WTC11 (cell line): ENCODE measurements around the gene CRTC2. TPM values are rescaled to one million over a fixed set of nuclear protein-coding genes. Genes with fewer than 3 reads are reported as not detected.
A peak's percentile ranks its signal among the peaks of the same experiment; 100 is the strongest.

Experiments used
- ATAC-seq: fragments of 200-7000 bp; cut with Tn5 transposase; 2 replicates; pipeline ENCODE4 v1.10.0; 2021; ENCODE audit warnings: mild to moderate bottlenecking, moderate library complexity
- CTCF ChIA-PET: fragments of 300-600 bp; sonication (Branson Sonifier 250); formaldehyde crosslinking; loops from one replicate; lab custom pipeline; 2021; ENCODE audit warnings: antibody characterized with exemption; lab: Charles Lee
- POLR2A ChIA-PET: fragments of 350-600 bp; sonication (Branson Sonifier 250); formaldehyde crosslinking; loops from one replicate; lab custom pipeline; 2021; ENCODE audit warnings: antibody characterized with exemption; lab: Charles Lee
- DNase-seq: peaks from one replicate; pipeline ENCODE4 v3.0.0; 2021; ENCODE audit warnings: low spot score
- H3K27ac Mint-ChIP-seq: 2 replicates; pipeline ENCODE4 v1.8.0; 2021; ENCODE audit warnings: mixed read lengths
- H3K27me3 Mint-ChIP-seq: 2 replicates; pipeline ENCODE4 v1.8.0; 2021; ENCODE audit warnings: low read depth, mild to moderate bottlenecking, moderate library complexity, mixed read lengths
- H3K36me3 Mint-ChIP-seq: 2 replicates; pipeline ENCODE4 v1.8.0; 2021; ENCODE audit warnings: mixed read lengths
- H3K4me1 Mint-ChIP-seq: 2 replicates; pipeline ENCODE4 v1.8.0; 2022; ENCODE audit warnings: mixed read lengths
- H3K4me3 Mint-ChIP-seq: 2 replicates; pipeline ENCODE4 v1.8.0; 2021; ENCODE audit warnings: mild to moderate bottlenecking, moderate library complexity, mixed read lengths
- H3K9me3 Mint-ChIP-seq: 2 replicates; pipeline ENCODE4 v1.8.0; 2021; ENCODE audit warnings: mixed read lengths
- CBFB ChIP-seq: sonication (generic); formaldehyde crosslinking; IDR thresholded peaks from 2 replicates; pipeline ENCODE4 v1.8.1; 2022; ENCODE audit warnings: mild to moderate bottlenecking, low read depth, missing genetic modification reagents
- EMX1 ChIP-seq: fragments of 250-450 bp; sonication (Bioruptor Pico); IDR thresholded peaks from 2 replicates; pipeline ENCODE4 v1.8.0; 2021; ENCODE audit warnings: mild to moderate bottlenecking
- FOXP1 ChIP-seq: sonication (generic); formaldehyde crosslinking; IDR thresholded peaks from 2 replicates; pipeline ENCODE4 v1.8.0; 2022; ENCODE audit warnings: missing genetic modification reagents, mild to moderate bottlenecking, moderate library complexity, borderline replicate concordance
- IRF2 ChIP-seq: sonication (generic); formaldehyde crosslinking; IDR thresholded peaks from 2 replicates; pipeline ENCODE4 v1.8.0; 2022; ENCODE audit warnings: low read depth, missing genetic modification reagents, borderline replicate concordance
- KAT7 ChIP-seq: sonication (generic); formaldehyde crosslinking; IDR thresholded peaks from 2 replicates; pipeline ENCODE4 v1.8.1; 2023; ENCODE audit warnings: missing genetic modification reagents, mild to moderate bottlenecking, borderline replicate concordance
- MXD4 ChIP-seq: fragments of 250-450 bp; sonication (Bioruptor Pico); IDR thresholded peaks from 2 replicates; pipeline ENCODE4 v1.8.0; 2021; ENCODE audit warnings: mild to moderate bottlenecking, moderate library complexity, borderline replicate concordance
- NFATC4 ChIP-seq: fragments of 250-450 bp; sonication (Bioruptor Pico); IDR thresholded peaks from 2 replicates; pipeline ENCODE4 v1.9.0; 2021; ENCODE audit warnings: mild to moderate bottlenecking
- NFYB ChIP-seq: sonication (generic); formaldehyde crosslinking; conservative IDR thresholded peaks from 2 replicates; pipeline ENCODE4 v1.8.0; 2022; ENCODE audit warnings: low read depth, missing genetic modification reagents
- SP1 ChIP-seq: sonication (generic); formaldehyde crosslinking; conservative IDR thresholded peaks from 2 replicates; pipeline ENCODE4 v1.8.1; 2022; ENCODE audit warnings: missing genetic modification reagents
- TCF7 ChIP-seq: sonication (generic); formaldehyde crosslinking; IDR thresholded peaks from 2 replicates; pipeline ENCODE4 v1.8.0; 2022; ENCODE audit warnings: mild to moderate bottlenecking, low read depth, missing genetic modification reagents, moderate library complexity
- TEAD1 ChIP-seq: sonication (generic); formaldehyde crosslinking; IDR thresholded peaks from 2 replicates; pipeline ENCODE4 v1.8.0; 2022; ENCODE audit warnings: mild to moderate bottlenecking, missing genetic modification reagents
- ZNF263 ChIP-seq: sonication (generic); formaldehyde crosslinking; IDR thresholded peaks from 2 replicates; pipeline ENCODE4 v1.8.1; 2022; ENCODE audit warnings: low read depth, mild to moderate bottlenecking, moderate library complexity, missing genetic modification reagents
- total RNA-seq: library from RNA; stranded (reverse); gene quantifications from 3 replicates; pipeline ENCODE4 v1.2.3, GENCODE V29; 2021
- TF ChIP-seq, protein P1 (sequence below): sonication (generic); formaldehyde crosslinking; IDR thresholded peaks from 2 replicates; pipeline ENCODE4 v1.8.0; 2023; ENCODE audit warnings: mild to moderate bottlenecking, missing genetic modification reagents
- TF ChIP-seq, protein P2 (sequence below): fragments of 250-450 bp; sonication (Bioruptor Pico); IDR thresholded peaks from 2 replicates; pipeline ENCODE4 v1.9.0; 2021; ENCODE audit warnings: mild to moderate bottlenecking
- TF ChIP-seq, protein P3 (sequence below): sonication (generic); formaldehyde crosslinking; IDR thresholded peaks from 2 replicates; pipeline ENCODE4 v1.8.0; 2022; ENCODE audit warnings: mild to moderate bottlenecking, missing genetic modification reagents
- TF ChIP-seq, protein P4 (sequence below): fragments of 250-450 bp; sonication (Bioruptor Pico); IDR thresholded peaks from 2 replicates; pipeline ENCODE4 v1.9.0; 2021; ENCODE audit warnings: moderate library complexity, mild to moderate bottlenecking, inconsistent platforms, borderline replicate concordance
- TF ChIP-seq, protein P5 (sequence below): fragments of 250-450 bp; sonication (Bioruptor Pico); IDR thresholded peaks from 2 replicates; pipeline ENCODE4 v1.8.0; 2021; ENCODE audit warnings: mild to moderate bottlenecking

The CRTC2 gene
- total RNA-seq, 1 experiment from 2014 or later, result 43.7 TPM

DNA sequence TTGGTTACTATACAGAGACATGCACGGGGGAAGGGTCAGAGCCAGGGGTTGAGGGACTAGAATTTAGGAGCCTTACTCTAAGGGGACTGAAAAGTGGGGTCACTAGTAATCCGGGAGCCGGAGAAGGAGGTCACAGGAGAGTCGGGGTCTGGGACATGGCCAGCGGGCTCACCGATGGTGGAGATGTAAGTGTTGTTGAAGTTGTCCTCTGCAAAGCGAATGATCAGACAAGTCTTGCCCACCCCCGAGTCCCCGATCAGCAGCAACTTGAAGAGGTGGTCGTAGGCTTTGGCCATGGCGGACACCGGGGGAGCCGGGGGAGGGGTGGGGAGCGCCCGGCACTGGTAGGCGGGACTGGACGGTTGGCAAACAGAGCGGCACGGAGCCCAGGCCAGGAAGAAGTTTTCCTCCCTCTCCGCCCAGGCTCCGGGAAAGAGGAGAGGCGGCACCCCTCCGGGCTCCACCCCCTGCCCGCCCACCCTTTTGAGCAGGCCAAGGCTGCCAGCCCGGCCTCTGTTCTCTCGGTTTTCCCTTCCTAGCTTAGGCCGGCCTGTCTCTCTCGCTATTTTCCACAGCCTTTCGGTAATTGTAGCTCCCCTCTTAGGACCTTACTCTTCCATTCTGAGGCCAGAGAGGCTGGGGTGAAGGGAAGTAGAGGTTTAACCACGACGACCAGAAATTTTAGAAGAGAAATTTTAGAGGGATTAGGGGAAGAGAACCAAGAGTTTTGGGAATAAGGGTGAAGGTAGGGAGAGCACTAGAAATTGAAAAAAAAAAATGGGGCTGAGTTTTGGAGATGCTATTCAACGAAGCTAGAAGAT lies 27.7 kb upstream of the CRTC2 start, which contains the start of gene RAB13:
Gene RAB13 (minus strand): TSS at position 399 of the 821 bp plus-strand sequence. CDS start 103 bp downstream, at position 296.
- DNase-seq, result peak; percentile 82
- peak within 1 kb of the TSS; percentile 97 for H3K4me3 Mint-ChIP-seq
- ATAC-seq, result peak; percentile 83
- no peaks in the 10 kb centered on the region for H3K27me3 Mint-ChIP-seq
- TF ChIP-seq, protein P1, sequence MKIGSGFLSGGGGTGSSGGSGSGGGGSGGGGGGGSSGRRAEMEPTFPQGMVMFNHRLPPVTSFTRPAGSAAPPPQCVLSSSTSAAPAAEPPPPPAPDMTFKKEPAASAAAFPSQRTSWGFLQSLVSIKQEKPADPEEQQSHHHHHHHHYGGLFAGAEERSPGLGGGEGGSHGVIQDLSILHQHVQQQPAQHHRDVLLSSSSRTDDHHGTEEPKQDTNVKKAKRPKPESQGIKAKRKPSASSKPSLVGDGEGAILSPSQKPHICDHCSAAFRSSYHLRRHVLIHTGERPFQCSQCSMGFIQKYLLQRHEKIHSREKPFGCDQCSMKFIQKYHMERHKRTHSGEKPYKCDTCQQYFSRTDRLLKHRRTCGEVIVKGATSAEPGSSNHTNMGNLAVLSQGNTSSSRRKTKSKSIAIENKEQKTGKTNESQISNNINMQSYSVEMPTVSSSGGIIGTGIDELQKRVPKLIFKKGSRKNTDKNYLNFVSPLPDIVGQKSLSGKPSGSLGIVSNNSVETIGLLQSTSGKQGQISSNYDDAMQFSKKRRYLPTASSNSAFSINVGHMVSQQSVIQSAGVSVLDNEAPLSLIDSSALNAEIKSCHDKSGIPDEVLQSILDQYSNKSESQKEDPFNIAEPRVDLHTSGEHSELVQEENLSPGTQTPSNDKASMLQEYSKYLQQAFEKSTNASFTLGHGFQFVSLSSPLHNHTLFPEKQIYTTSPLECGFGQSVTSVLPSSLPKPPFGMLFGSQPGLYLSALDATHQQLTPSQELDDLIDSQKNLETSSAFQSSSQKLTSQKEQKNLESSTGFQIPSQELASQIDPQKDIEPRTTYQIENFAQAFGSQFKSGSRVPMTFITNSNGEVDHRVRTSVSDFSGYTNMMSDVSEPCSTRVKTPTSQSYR (CRISPR knock-in tag), result no peak
- TF ChIP-seq SP1 (CRISPR knock-in tag) (0 out of 2 replicates have a peak, but pooled peaks have one; percentile 24), TEAD1 (0 out of 2 replicates have a peak, but pooled peaks have one; percentile 11)
- H3K36me3 Mint-ChIP-seq, result peaks cover 33% of the 10 kb centered on the region
- H3K4me1 Mint-ChIP-seq, result peaks cover 24% of the 10 kb centered on the region
- POLR2A ChIA-PET, result interaction anchor here (0.6 to 2.9 kb wide), 6 partner anchors 9 to 194 kb away, joined by 3 to 31 read pairs (median 5); partner anchors contain the start of genes CREB3L4, DENND4B, JTB and SLC39A1
- H3K9me3 Mint-ChIP-seq, result no peaks in the 10 kb centered on the region
- CTCF ChIA-PET, result interaction anchor here (0.6 to 3.7 kb wide), 24 partner anchors 9 to 631 kb away, joined by 3 to 51 read pairs (median 6); partner anchors contain the start of genes CREB3L4, CRTC2, DENND4B and GATAD2B
- peak within 1 kb of the TSS; percentile 95 for H3K27ac Mint-ChIP-seq

DNA sequence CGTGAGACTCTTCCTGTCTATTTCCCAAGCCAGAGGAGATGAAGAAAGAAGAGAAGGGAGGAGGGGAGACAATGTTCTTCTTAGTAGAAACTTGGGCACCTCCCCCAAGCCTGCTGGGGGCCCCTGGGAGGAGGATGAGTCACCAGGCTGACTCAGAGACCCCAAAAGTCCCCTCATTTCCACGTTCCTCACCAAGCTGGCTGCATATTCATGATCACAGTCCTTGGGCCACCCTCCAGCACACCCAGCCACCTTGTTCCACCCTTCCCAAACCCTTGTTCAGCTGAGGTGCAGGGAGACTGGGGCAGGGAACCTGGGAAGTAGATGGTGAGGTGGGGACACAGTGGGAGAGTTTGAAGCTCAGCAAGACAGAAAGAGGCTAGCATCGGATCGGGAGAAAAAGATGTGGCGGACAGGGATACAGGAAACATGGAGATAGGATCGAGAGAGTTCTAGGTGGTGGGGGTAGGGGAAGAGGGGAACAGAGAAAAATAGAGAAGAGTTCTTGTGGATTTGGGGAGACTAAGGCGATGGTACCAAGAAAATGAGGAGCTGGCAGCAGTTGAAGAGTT lies 27.0 kb upstream of the CRTC2 start:
- Mint-ChIP-seq H3K4me3 (peak overlapping the region; percentile 97), H3K4me1 (peaks cover 22% of the 10 kb centered on the region), H3K27ac (peak overlapping the region; percentile 94), H3K36me3 (peaks cover 26% of the 10 kb centered on the region), H3K9me3 (no peaks in the 10 kb centered on the region), H3K27me3 (no peaks in the 10 kb centered on the region)
- CTCF ChIA-PET, result interaction anchor here (0.9 to 3.7 kb wide), 12 partner anchors 8 to 630 kb away, joined by 3 to 51 read pairs (median 10); partner anchors contain the start of genes CREB3L4, DENND4B, GATAD2B and JTB
- peak; percentile 2; the same call in 1 of the 2 replicates for ATAC-seq
- DNase-seq, result no peak
- TF ChIP-seq NFYB (no peak), FOXP1 (CRISPR knock-in tag) (no peak), TEAD1 (no peak)
- POLR2A ChIA-PET, result interaction anchor here (1.1 to 2.9 kb wide), 5 partner anchors 8 to 39 kb away, joined by 4 to 31 read pairs (median 5); partner anchors contain the start of genes CREB3L4, DENND4B, JTB and SLC39A1

DNA sequence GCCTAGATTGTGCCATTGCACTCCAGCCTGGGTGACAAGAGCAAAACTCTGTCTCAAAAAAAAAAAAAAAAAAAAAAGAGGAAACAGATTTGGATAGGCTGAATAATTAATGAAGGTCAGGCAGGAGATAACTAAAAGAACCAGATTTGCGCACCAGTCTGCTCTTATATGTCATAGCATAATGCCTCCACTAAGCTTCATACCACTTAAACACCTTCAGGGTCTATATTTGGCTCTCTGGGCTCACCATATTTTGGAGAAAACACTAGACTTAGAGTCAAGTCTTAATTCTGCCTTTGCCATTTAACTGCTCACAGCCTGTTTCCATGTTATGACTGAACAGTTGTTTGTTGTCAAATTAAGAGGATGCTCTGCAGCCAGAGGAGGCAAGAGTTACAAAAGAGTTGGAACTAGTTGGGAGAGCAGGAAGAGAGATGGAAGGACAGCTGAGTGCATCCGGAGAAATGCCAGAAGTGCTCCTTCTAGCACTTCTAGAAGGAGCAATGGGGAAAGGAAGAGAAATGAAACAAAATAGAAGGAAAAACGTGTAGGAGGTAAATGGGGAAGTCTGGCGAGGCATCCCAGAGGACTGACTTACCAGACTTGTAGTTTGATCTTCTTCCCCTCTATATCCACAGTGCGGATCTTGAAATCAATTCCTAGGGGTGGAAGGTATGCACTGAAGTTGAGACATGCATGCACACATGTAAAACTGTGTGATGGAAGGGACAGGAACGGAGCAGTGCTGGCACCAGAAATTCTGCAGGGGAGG lies 25.9 kb upstream of the CRTC2 start:
- Mint-ChIP-seq H3K4me3 (peak overlapping the region; percentile 97), H3K36me3 (peaks cover 25% of the 10 kb centered on the region), H3K9me3 (no peaks in the 10 kb centered on the region), H3K4me1 (peaks cover 20% of the 10 kb centered on the region), H3K27me3 (no peaks in the 10 kb centered on the region), H3K27ac (peak overlapping the region; percentile 51)
- ATAC-seq (no peak), DNase-seq (no peak)
- ChIA-PET CTCF (interaction anchor here (0.7 to 2.0 kb wide), 3 partner anchors 17 to 304 kb away, joined by 5 to 28 read pairs (median 5); partner anchors contain the start of gene CREB3L4), POLR2A (interaction anchor here (1.0 kb wide), 1 partner anchor 21 kb away, joined by 9 read pairs; the partner anchor contains the start of gene SLC39A1)
- TF ChIP-seq, protein P2, sequence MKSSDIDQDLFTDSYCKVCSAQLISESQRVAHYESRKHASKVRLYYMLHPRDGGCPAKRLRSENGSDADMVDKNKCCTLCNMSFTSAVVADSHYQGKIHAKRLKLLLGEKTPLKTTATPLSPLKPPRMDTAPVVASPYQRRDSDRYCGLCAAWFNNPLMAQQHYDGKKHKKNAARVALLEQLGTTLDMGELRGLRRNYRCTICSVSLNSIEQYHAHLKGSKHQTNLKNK (CRISPR knock-in tag), result no peak
- TF ChIP-seq IRF2 (CRISPR knock-in tag), result no peak
- TF ChIP-seq, protein P1 (CRISPR knock-in tag), result no peak
- TF ChIP-seq EMX1 (CRISPR knock-in tag), result no peak
- no peak for TF ChIP-seq FOXP1 (CRISPR knock-in tag)
- TF ChIP-seq SP1 (CRISPR knock-in tag), result no peak
- TF ChIP-seq TCF7 (CRISPR knock-in tag), result no peak
- no peak for TF ChIP-seq NFATC4 (CRISPR knock-in tag)
- no peak for TF ChIP-seq ZNF263 (CRISPR knock-in tag)
- TF ChIP-seq, protein P3, sequence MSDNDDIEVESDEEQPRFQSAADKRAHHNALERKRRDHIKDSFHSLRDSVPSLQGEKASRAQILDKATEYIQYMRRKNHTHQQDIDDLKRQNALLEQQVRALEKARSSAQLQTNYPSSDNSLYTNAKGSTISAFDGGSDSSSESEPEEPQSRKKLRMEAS (CRISPR knock-in tag), result no peak
- TF ChIP-seq CBFB (CRISPR knock-in tag), result no peak
- TF ChIP-seq, protein P4, sequence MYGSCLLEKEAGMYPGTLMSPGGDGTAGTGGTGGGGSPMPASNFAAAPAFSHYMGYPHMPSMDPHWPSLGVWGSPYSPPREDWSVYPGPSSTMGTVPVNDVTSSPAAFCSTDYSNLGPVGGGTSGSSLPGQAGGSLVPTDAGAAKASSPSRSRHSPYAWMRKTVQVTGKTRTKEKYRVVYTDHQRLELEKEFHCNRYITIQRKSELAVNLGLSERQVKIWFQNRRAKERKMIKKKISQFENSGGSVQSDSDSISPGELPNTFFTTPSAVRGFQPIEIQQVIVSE, result no peak
- no peak for TF ChIP-seq MXD4 (CRISPR knock-in tag)
- no peak for TF ChIP-seq KAT7 (CRISPR knock-in tag)
- TF ChIP-seq, protein P5, sequence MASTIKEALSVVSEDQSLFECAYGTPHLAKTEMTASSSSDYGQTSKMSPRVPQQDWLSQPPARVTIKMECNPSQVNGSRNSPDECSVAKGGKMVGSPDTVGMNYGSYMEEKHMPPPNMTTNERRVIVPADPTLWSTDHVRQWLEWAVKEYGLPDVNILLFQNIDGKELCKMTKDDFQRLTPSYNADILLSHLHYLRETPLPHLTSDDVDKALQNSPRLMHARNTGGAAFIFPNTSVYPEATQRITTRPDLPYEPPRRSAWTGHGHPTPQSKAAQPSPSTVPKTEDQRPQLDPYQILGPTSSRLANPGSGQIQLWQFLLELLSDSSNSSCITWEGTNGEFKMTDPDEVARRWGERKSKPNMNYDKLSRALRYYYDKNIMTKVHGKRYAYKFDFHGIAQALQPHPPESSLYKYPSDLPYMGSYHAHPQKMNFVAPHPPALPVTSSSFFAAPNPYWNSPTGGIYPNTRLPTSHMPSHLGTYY (CRISPR knock-in tag), result no peak
